ENCODE results near the gene ZNF764.
A peak's percentile ranks its signal among the peaks of the same experiment; 100 is the strongest.

Gene ZNF764

GRCh38 chr16:30567991-30568638 is 9.9 kb upstream of the ZNF764 start:
- Histone ChIP-seq H2AFZ (ENCODE audit: low read depth, low read length, severe bottlenecking) (no peak overlapping the region), H3K9ac (ENCODE audit: low read length) (peak overlapping the region; percentile 7; the same call in 1 of the 2 replicates), H3K27me3 (ENCODE audit: low read length) (no peaks in the 10 kb centered on the region), H3K9me2 (replicated peaks; ENCODE audit: insufficient read depth, low read length) (no peaks in the 10 kb centered on the region), H3K4me3 (ENCODE audit: insufficient read depth, low read length, poor library complexity, severe bottlenecking) (no peak overlapping the region), H3F3A (ENCODE audit: insufficient read depth) (no peaks in the 10 kb centered on the region), H3K27ac (ENCODE audit: low read depth, low read length) (no peak overlapping the region), H3K79me2 (ENCODE audit: insufficient read depth, low read length) (peaks cover 9% of the 10 kb centered on the region), H4K20me1 (ENCODE audit: low read depth, low read length) (no peaks in the 10 kb centered on the region), H3K4me2 (ENCODE audit: low read depth, low read length, poor library complexity, severe bottlenecking) (no peak overlapping the region), H3K36me3 (ENCODE audit: low read length) (no peaks in the 10 kb centered on the region), H3K9me3 (ENCODE audit: insufficient read depth, low read length) (no peaks in the 10 kb centered on the region)
- TF ChIP-seq CTCF (IDR thresholded peaks at IDR 0.05; ENCODE audit: insufficient read depth, low read length, poor library complexity, severe bottlenecking) (no peak), EZH2phosphoT487 (conservative IDR thresholded peaks at IDR 0.05; ENCODE audit: low read length) (no peak)

GRCh38 chr16:30567160-30567990 is 9.2 kb upstream of the ZNF764 start:
- peak overlapping the region; percentile 7; the same call in 1 of the 2 replicates for H3K9ac ChIP-seq (ENCODE audit: low read length)
- no peak overlapping the region for H3K4me3 ChIP-seq (ENCODE audit: insufficient read depth, low read length, poor library complexity, severe bottlenecking)
- H4K20me1 ChIP-seq (ENCODE audit: low read depth, low read length) = no peaks in the 10 kb centered on the region
- peaks cover 2% of the 10 kb centered on the region; the same call in 1 of the 2 replicates for H3K79me2 ChIP-seq (ENCODE audit: insufficient read depth, low read length)
- no peaks in the 10 kb centered on the region for H3K36me3 ChIP-seq (ENCODE audit: low read length)
- no peaks in the 10 kb centered on the region for H3K9me3 ChIP-seq (ENCODE audit: insufficient read depth, low read length)
- no peaks in the 10 kb centered on the region for H3K9me2 ChIP-seq (replicated peaks; ENCODE audit: insufficient read depth, low read length)
- TF ChIP-seq CTCF (IDR thresholded peaks at IDR 0.05; ENCODE audit: insufficient read depth, low read length, poor library complexity, severe bottlenecking) = no peak
- TF ChIP-seq EZH2phosphoT487 (conservative IDR thresholded peaks at IDR 0.05; ENCODE audit: low read length) = no peak
- H3K27me3 ChIP-seq (ENCODE audit: low read length) = no peaks in the 10 kb centered on the region
- no peak overlapping the region for H2AFZ ChIP-seq (ENCODE audit: low read depth, low read length, severe bottlenecking)
- no peak overlapping the region for H3K27ac ChIP-seq (ENCODE audit: low read depth, low read length)
- H3F3A ChIP-seq (ENCODE audit: insufficient read depth) = no peaks in the 10 kb centered on the region
- H3K4me2 ChIP-seq (ENCODE audit: low read depth, low read length, poor library complexity, severe bottlenecking) = no peak overlapping the region

- no peak overlapping the region for H2AFZ ChIP-seq (ENCODE audit: low read depth, low read length, severe bottlenecking)
- no peak overlapping the region for H3K9ac ChIP-seq (ENCODE audit: low read length)
- no peaks in the 10 kb centered on the region for H3K79me2 ChIP-seq (ENCODE audit: insufficient read depth, low read length)
- H3K36me3 ChIP-seq (ENCODE audit: low read length) = no peaks in the 10 kb centered on the region
- H3K4me3 ChIP-seq (ENCODE audit: insufficient read depth, low read length, poor library complexity, severe bottlenecking) = no peak overlapping the region
- H3K4me2 ChIP-seq (ENCODE audit: low read depth, low read length, poor library complexity, severe bottlenecking) = no peak overlapping the region
- TF ChIP-seq EZH2phosphoT487 (conservative IDR thresholded peaks at IDR 0.05; ENCODE audit: low read length) (no peak), CTCF (IDR thresholded peaks at IDR 0.05; ENCODE audit: insufficient read depth, low read length, poor library complexity, severe bottlenecking) (no peak)
- no peaks in the 10 kb centered on the region for H3K27me3 ChIP-seq (ENCODE audit: low read length)
- H3K27ac ChIP-seq (ENCODE audit: low read depth, low read length) = no peak overlapping the region
- no peaks in the 10 kb centered on the region for H3F3A ChIP-seq (ENCODE audit: insufficient read depth)
- no peaks in the 10 kb centered on the region for H4K20me1 ChIP-seq (ENCODE audit: low read depth, low read length)
- H3K9me3 ChIP-seq (ENCODE audit: insufficient read depth, low read length) = no peaks in the 10 kb centered on the region
- no peaks in the 10 kb centered on the region for H3K9me2 ChIP-seq (replicated peaks; ENCODE audit: insufficient read depth, low read length)
Measured at GRCh38 chr16:30566531-30566930, 8.4 kb upstream of the ZNF764 start.
